HL-60 (cell line): Measurements from ENCODE around the gene ADAMTS20.

Experiments
- DNase-seq, 2 experiments: peaks; one replicate each; pipeline ENCODE4 v3.0.0-alpha.2; 2010 to 2020; ENCODE audit warnings: low read depth in 1 of 2, low spot score in 1 of 2
- H3K27ac ChIP-seq: fragments of 250-450 bp; sonication (Bioruptor Pico); replicated peaks from 2 replicates; pipeline ENCODE4 v1.5.1; 2020; ENCODE audit warnings: mild to moderate bottlenecking, moderate library complexity
- H3K27me3 ChIP-seq: fragments of 250-450 bp; sonication (Bioruptor Pico); 2 replicates; pipeline ENCODE4 v1.5.1; 2021; ENCODE audit warnings: mild to moderate bottlenecking, moderate library complexity; ENCODE audit not compliant: insufficient read depth, poor library complexity, severe bottlenecking
- H3K4me3 ChIP-seq: replicated peaks from 2 replicates; pipeline ENCODE4 v1.5.1; 2011; ENCODE audit warnings: mild to moderate bottlenecking, control low read depth, low read length; ENCODE audit not compliant: insufficient read depth
- CTCF ChIP-seq: IDR thresholded peaks from one replicate; pipeline ENCODE4 v1.5.1; 2011; ENCODE audit warnings: low read length, control low read depth, inconsistent platforms; ENCODE audit not compliant: insufficient read depth
- GABPA ChIP-seq: IDR thresholded peaks from 2 replicates; pipeline ENCODE4 v1.6.1; 2012; ENCODE audit warnings: low read depth
- POLR2AphosphoS5 ChIP-seq: IDR thresholded peaks from 2 replicates; pipeline ENCODE4 v1.6.1; 2012; ENCODE audit warnings: low read depth
- REST ChIP-seq: IDR thresholded peaks from 2 replicates; pipeline ENCODE4 v1.6.1; 2012; ENCODE audit warnings: low read depth; ENCODE audit not compliant: insufficient replicate concordance
- SPI1 ChIP-seq: IDR thresholded peaks from 2 replicates; pipeline ENCODE4 v1.6.1; 2012; ENCODE audit warnings: low read depth, mild to moderate bottlenecking, borderline replicate concordance

The ADAMTS20 gene

GRCh38 chr12:43316520-43316919 lies 235.5 kb downstream of the ADAMTS20 start:
- no peak for DNase-seq
- Histone ChIP-seq H3K27ac (peak overlapping the region; percentile 7), H3K27me3 (no peaks in the 10 kb centered on the region), H3K4me3 (no peak overlapping the region)
- TF ChIP-seq CTCF (no peak), GABPA (no peak)

DNA sequence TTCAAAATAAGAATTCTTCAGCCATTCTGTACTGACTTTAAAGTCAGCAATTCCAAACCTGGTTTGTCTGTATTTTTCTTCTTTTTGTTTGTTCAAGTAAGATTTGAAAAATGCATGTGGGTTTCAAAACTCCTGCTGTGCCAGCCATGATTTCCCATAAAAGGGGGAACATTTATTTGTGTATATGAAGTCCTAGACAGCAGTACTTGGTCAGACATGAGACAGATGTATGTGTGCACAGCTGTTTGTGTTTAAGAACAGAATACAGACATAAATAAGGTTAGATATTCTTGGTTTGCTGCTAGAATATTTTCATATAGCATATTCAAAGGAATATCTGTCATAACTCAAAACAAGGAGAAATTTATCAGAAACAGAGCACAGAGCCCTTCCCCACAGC lies 236.0 kb downstream of the ADAMTS20 start:
- Histone ChIP-seq H3K27ac (peak overlapping the region; percentile 28), H3K27me3 (no peaks in the 10 kb centered on the region), H3K4me3 (no peak overlapping the region)
- TF ChIP-seq GABPA: no peak
- TF ChIP-seq REST: no peak
- TF ChIP-seq POLR2AphosphoS5: no peak
- no peak for TF ChIP-seq CTCF
- TF ChIP-seq SPI1: no peak
- DNase-seq: no peak

GRCh38 chr12:43312991-43313505 lies 239.0 kb downstream of the ADAMTS20 start:
- no peak for TF ChIP-seq CTCF
- peak; percentile 82 for TF ChIP-seq SPI1
- Histone ChIP-seq H3K27me3 (no peaks in the 10 kb centered on the region), H3K4me3 (no peak overlapping the region), H3K27ac (peak overlapping the region; percentile 48)
- DNase-seq: peak; percentile 54 to 59

DNA sequence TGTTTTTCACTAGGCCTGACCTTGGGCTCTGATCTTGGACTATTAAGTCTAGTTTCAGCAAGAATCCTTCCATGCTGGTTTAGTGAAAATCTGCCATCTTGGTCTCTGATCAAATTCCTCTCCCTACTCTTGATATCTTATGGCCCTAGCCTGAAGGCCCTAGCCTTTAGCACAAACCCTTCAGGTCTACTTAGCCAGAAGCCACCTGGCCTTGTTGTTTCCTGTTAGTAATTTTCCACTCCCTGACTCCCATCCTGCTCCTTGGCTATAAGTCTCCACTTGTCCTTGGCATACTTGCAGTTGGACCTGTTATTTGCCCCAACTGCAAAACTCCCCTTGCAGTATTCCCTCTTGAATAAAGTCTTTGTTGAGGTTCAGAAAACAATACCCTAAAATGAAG lies 241.4 kb downstream of the ADAMTS20 start:
- Histone ChIP-seq H3K27me3 (no peaks in the 10 kb centered on the region), H3K27ac (no peak overlapping the region), H3K4me3 (no peak overlapping the region)
- TF ChIP-seq CTCF (no peak), GABPA (no peak), POLR2AphosphoS5 (no peak), REST (no peak), SPI1 (no peak)
- no peak for DNase-seq
